GM12892 (cell line): ENCODE measurements around the gene KLF13.

Experiments used
- POLR2A ChIP-seq: IDR thresholded peaks from 2 replicates; pipeline ENCODE4 v1.6.1; 2011; ENCODE audit warnings: low read depth, low read length, control low read depth
- POLR2AphosphoS5 ChIP-seq: IDR thresholded peaks from 2 replicates; pipeline ENCODE4 v1.6.1; 2011; ENCODE audit warnings: low read depth, low read length, control low read depth
- TAF1 ChIP-seq: IDR thresholded peaks from 2 replicates; pipeline ENCODE4 v1.6.1; 2011; ENCODE audit warnings: low read depth, mild to moderate bottlenecking, control low read depth, low read length, borderline replicate concordance

DNA sequence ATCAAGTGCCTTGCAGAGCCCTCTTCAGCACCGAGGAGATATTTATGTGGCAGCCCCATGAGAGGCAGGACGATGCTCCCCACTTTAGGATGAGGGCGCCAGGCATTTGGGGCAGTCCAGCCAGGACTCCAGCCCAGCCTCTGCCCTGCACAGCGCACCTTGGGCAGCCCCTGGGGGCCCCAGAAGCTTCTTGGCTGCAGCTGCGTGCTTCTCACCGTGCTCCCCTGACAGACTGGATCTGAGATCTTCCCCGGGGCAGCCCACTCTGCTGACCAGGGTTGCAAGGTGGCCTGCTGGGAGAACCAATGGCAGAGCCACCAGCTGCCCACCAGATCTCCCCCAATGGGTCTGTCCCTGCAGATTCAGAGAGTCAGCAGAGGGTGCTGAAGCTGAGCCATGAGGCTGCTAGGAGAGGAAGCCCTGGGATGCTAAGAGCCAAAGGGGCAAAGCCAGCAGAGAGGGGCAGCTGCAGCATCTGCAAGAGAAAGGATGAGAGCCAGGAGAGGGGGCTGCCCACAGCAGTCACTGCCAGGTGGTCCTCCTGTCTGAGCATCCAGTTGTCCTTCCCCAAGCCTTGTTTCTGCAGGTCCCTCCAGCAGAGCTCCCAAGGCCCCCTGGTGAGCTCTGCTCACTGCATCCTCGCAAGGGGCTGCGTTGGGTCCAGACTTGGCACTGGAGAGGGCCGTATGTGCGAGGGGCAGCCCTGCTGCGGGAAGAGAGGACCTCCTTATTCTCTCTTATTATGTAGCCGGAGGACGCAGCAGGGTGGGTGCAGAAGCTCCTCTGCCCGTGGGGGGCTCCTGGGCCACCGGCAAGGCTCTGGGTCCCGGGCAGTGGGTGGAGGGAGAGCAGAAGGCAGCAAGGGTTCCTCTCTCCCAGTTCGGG lies 14.7 kb upstream of the KLF13 start:
- no peak for TF ChIP-seq POLR2A
- TF ChIP-seq POLR2AphosphoS5 = no peak
- TF ChIP-seq TAF1 = no peak
